ENCODE data around the gene FA2H. TPM values are rescaled to one million over a fixed set of nuclear protein-coding genes. Genes with fewer than 3 reads are reported as not detected.
"Not testable (repeated sequence)": the region's sequence is repeated elsewhere in the genome, so short reads cannot be mapped to it uniquely, and the experiment has no call there.

Gene FA2H
- total RNA-seq, 2 donors from 2014 or later = 51.0 to 75.7 TPM

- intact Hi-C loops (cut with DNase I) = no loop called here
- no peaks in the 10 kb centered on the region for H3K9me3 ChIP-seq
- no peak overlapping the region for H3K9ac ChIP-seq (ENCODE audit: low read depth in 2 of 2, low read length in 2 of 2)
- TF ChIP-seq CTCF (IDR thresholded peaks at IDR 0.05) = no peak
- no peak for DNase-seq
- H3K27ac ChIP-seq = no peak overlapping the region
- no peak overlapping the region for H3K4me3 ChIP-seq
- no peaks in the 10 kb centered on the region for H3K27me3 ChIP-seq
- H3K36me3 ChIP-seq = no peaks in the 10 kb centered on the region
- no peaks in the 10 kb centered on the region for H3K4me1 ChIP-seq
Measured at GRCh38 chr16:74793571-74793970, 19.0 kb upstream of the FA2H start.

DNA sequence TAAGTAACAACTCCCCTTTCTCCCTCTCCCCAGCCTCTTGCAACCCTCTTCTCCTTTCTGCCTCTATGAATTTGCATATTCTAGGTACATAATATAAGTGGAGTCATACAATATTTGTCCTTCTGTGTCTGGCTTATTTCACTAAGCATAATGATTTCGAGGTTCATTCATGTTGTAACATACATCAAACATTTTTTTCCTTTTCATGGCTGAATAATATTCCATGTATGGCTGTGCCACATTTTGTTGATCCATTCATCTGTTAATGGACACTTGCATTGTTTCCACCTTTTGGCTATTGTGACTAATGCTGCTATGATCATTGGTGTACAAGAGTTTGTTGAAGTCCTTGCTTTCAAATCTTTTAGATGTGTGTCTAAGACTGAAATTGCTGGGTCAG, 17.6 kb upstream of the FA2H start:
- TF ChIP-seq CTCF (IDR thresholded peaks at IDR 0.05) = no peak
- no peaks in the 10 kb centered on the region for H3K9me3 ChIP-seq
- no peak for DNase-seq
- intact Hi-C loops (cut with DNase I) = no loop called here
- no peaks in the 10 kb centered on the region for H3K27me3 ChIP-seq
- no peak overlapping the region for H3K9ac ChIP-seq (ENCODE audit: low read depth in 2 of 2, low read length in 2 of 2)
- H3K4me1 ChIP-seq = no peaks in the 10 kb centered on the region
- H3K27ac ChIP-seq = no peak overlapping the region
- no peaks in the 10 kb centered on the region for H3K36me3 ChIP-seq
- no peak overlapping the region for H3K4me3 ChIP-seq

- H3K4me3 ChIP-seq; intact Hi-C loops (cut with DNase I); H3K9me3 ChIP-seq; H3K9ac ChIP-seq (ENCODE audit: low read depth in 2 of 2, low read length in 2 of 2); H3K36me3 ChIP-seq; H3K4me1 ChIP-seq; H3K27me3 ChIP-seq; DNase-seq; H3K27ac ChIP-seq: not testable (repeated sequence)
Measured at GRCh38 chr16:74791749-74792148, 17.1 kb upstream of the FA2H start.

DNA sequence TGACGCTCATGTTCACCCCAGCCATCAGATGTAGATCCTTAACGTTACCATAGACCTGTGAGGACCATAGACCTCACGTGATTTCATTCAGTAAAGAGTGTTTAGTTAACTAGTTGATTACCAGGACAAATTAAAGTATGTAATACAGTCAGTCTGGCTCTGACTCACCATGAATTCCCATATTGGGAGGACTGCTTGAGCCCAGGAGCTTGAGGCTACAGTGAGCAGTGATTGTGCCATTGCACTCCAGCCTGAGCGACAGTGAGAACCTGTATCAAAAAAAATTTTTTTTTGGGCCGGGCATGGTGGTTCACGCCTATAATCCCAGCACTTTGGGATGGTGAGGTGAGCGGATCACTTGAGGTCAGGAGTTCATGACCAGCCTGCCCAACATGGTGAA, 13.5 kb upstream of the FA2H start:
- Histone ChIP-seq H3K27ac (no peak overlapping the region), H3K9me3 (no peaks in the 10 kb centered on the region), H3K4me3 (no peak overlapping the region), H3K9ac (ENCODE audit: low read depth in 2 of 2, low read length in 2 of 2) (no peak overlapping the region), H3K36me3 (no peaks in the 10 kb centered on the region), H3K4me1 (no peaks in the 10 kb centered on the region), H3K27me3 (no peaks in the 10 kb centered on the region)
- TF ChIP-seq CTCF (IDR thresholded peaks at IDR 0.05) = no peak
- DNase-seq = no peak
- intact Hi-C loops (cut with DNase I) = no loop called here

GRCh38 chr16:74785031-74785430, 10.4 kb upstream of the FA2H start:
- no peak for TF ChIP-seq CTCF (IDR thresholded peaks at IDR 0.05)
- H3K27ac ChIP-seq = no peak overlapping the region
- intact Hi-C loops (cut with DNase I) = no loop called here

GRCh38 chr16:74778646-74779045, 4.0 kb upstream of the FA2H start:
- intact Hi-C loops (cut with DNase I) = no loop called here
- peak; percentile 65 for DNase-seq
- Histone ChIP-seq H3K27me3 (peaks cover 7% of the 10 kb centered on the region), H3K4me3 (no peak overlapping the region), H3K36me3 (no peaks in the 10 kb centered on the region), H3K9me3 (no peaks in the 10 kb centered on the region), H3K4me1 (no peaks in the 10 kb centered on the region), H3K9ac (ENCODE audit: low read depth in 2 of 2, low read length in 2 of 2) (peak overlapping the region in 1 of 2 donors; percentile 52), H3K27ac (peak overlapping the region; percentile 65)
- no peak for TF ChIP-seq CTCF (IDR thresholded peaks at IDR 0.05)

More at GRCh38 chr16:74785031-74785430, 10.4 kb upstream of the FA2H start:
- Histone ChIP-seq H3K4me3 (no peak overlapping the region), H3K36me3 (no peaks in the 10 kb centered on the region), H3K9ac (ENCODE audit: low read depth in 2 of 2, low read length in 2 of 2) (no peak overlapping the region), H3K27me3 (no peaks in the 10 kb centered on the region), H3K9me3 (no peaks in the 10 kb centered on the region), H3K4me1 (no peaks in the 10 kb centered on the region)
- no peak for DNase-seq
